GM23338 (cell line): ENCODE data around the gene TTYH3. TPM values are rescaled to one million over a fixed set of nuclear protein-coding genes. Genes with fewer than 3 reads are reported as not detected.

Source experiments
- ATAC-seq: fragments of 200-7000 bp; cut with Tn5 transposase; 3 replicates; pipeline ENCODE4 v1.9.1; 2020
- DNase-seq: peaks from one replicate; pipeline ENCODE4 v3.0.0-alpha.2; 2015; ENCODE audit warnings: low spot score
- H2AFZ ChIP-seq: fragments of 200-600 bp; sonication (generic); 2 replicates; pipeline ENCODE4 v1.8.0; 2016; ENCODE audit warnings: antibody characterized with exemption, mild to moderate bottlenecking, moderate library complexity
- H3F3A ChIP-seq: fragments of 200-600 bp; sonication (generic); replicated peaks from 2 replicates; pipeline ENCODE4 v1.8.0; 2017; ENCODE audit warnings: antibody characterized with exemption, mixed run types, low read depth
- H3K27ac ChIP-seq: fragments of 200-600 bp; sonication (generic); 2 replicates; pipeline ENCODE4 v1.6.1; 2016; ENCODE audit warnings: low read depth
- H3K27me3 ChIP-seq: fragments of 200-600 bp; sonication (generic); 2 replicates; pipeline ENCODE4 v1.8.0; 2016; ENCODE audit warnings: mild to moderate bottlenecking, mixed run types, moderate library complexity; ENCODE audit not compliant: insufficient read depth
- H3K36me3 ChIP-seq: fragments of 200-600 bp; sonication (generic); 2 replicates; pipeline ENCODE4 v1.8.0; 2016; ENCODE audit warnings: mild to moderate bottlenecking; ENCODE audit not compliant: insufficient read depth
- H3K4me1 ChIP-seq: fragments of 200-600 bp; sonication (generic); 2 replicates; pipeline ENCODE4 v1.8.0; 2016; ENCODE audit warnings: mild to moderate bottlenecking, moderate library complexity; ENCODE audit not compliant: insufficient read depth
- H3K4me2 ChIP-seq: fragments of 200-600 bp; sonication (generic); 2 replicates; pipeline ENCODE4 v1.7.1; 2017; ENCODE audit warnings: mixed run types
- H3K4me3 ChIP-seq: fragments of 200-600 bp; sonication (generic); 2 replicates; pipeline ENCODE4 v1.6.1; 2016; ENCODE audit warnings: mixed run types
- H3K79me2 ChIP-seq: fragments of 200-600 bp; sonication (generic); replicated peaks from 2 replicates; pipeline ENCODE4 v1.8.0; 2017; ENCODE audit warnings: mild to moderate bottlenecking; ENCODE audit not compliant: insufficient read depth
- H3K9me2 ChIP-seq: fragments of 200-600 bp; sonication (generic); 2 replicates; pipeline ENCODE4 v1.8.0; 2017; ENCODE audit not compliant: insufficient read depth
- H4K20me1 ChIP-seq: fragments of 200-600 bp; sonication (generic); replicated peaks from 2 replicates; pipeline ENCODE4 v1.8.0; 2017; ENCODE audit warnings: mild to moderate bottlenecking; ENCODE audit not compliant: insufficient read depth
- H3K27ac Mint-ChIP-seq: 2 replicates; pipeline ENCODE4 v1.8.0; 2020; ENCODE audit warnings: inconsistent platforms, mild to moderate bottlenecking, moderate library complexity, mixed read lengths
- H3K27me3 Mint-ChIP-seq: 3 replicates; pipeline ENCODE4 v1.8.0; 2022; ENCODE audit warnings: low read depth, mild to moderate bottlenecking, moderate library complexity, mixed read lengths, inconsistent platforms; ENCODE audit not compliant: insufficient read depth, poor library complexity
- H3K36me3 Mint-ChIP-seq: 3 replicates; pipeline ENCODE4 v1.8.0; 2021; ENCODE audit warnings: low read depth, mild to moderate bottlenecking, inconsistent platforms, moderate library complexity, mixed read lengths
- H3K4me1 Mint-ChIP-seq: 3 replicates; pipeline ENCODE4 v1.8.0; 2020; ENCODE audit warnings: mild to moderate bottlenecking, inconsistent platforms, mixed read lengths
- H3K4me3 Mint-ChIP-seq: 3 replicates; pipeline ENCODE4 v1.8.0; 2021; ENCODE audit warnings: moderate library complexity, mild to moderate bottlenecking, inconsistent platforms, mixed read lengths
- H3K9me3 Mint-ChIP-seq: 3 replicates; pipeline ENCODE4 v1.8.0; 2020; ENCODE audit warnings: moderate library complexity, mild to moderate bottlenecking, inconsistent platforms, mixed read lengths
- CREB1 ChIP-seq: fragments of 250-450 bp; sonication (Bioruptor Pico); IDR thresholded peaks from 2 replicates; pipeline ENCODE4 v1.5.0; 2020; ENCODE audit warnings: low read depth, mild to moderate bottlenecking, moderate library complexity
- CTCF ChIP-seq, 2 experiments: fragments of 200-600 bp in 1 of 2; sonication (generic) in 1 of 2; conservative IDR thresholded peaks; 2 replicates each; pipeline versions ENCODE4 v1.5.1 to v1.6.1; 2016 to 2017; ENCODE audit warnings: antibody characterized with exemption in 2 of 2, low read depth in 2 of 2, mild to moderate bottlenecking in 2 of 2, moderate library complexity in 1 of 2
- ETS1 ChIP-seq: IDR thresholded peaks from 2 replicates; pipeline ENCODE4 v1.6.1; 2016; ENCODE audit warnings: antibody characterized with exemption
- EZH2phosphoT487 ChIP-seq: fragments of 200-600 bp; sonication (generic); IDR thresholded peaks from one replicate; pipeline ENCODE4 v1.8.1; 2018; ENCODE audit warnings: antibody characterized with exemption; ENCODE audit not compliant: unreplicated experiment
- JUNB ChIP-seq: IDR thresholded peaks from one replicate; pipeline ENCODE4 v1.6.1; 2016; ENCODE audit warnings: antibody characterized with exemption; ENCODE audit not compliant: unreplicated experiment
- NANOG ChIP-seq: IDR thresholded peaks from 2 replicates; pipeline ENCODE4 v1.6.1; 2016; ENCODE audit warnings: antibody characterized with exemption, borderline replicate concordance
- POLR2AphosphoS5 ChIP-seq: IDR thresholded peaks from 2 replicates; pipeline ENCODE4 v1.6.1; 2016; ENCODE audit warnings: antibody characterized with exemption, low read depth
- REST ChIP-seq: IDR thresholded peaks from one replicate; pipeline ENCODE4 v1.6.1; 2018; ENCODE audit warnings: antibody characterized with exemption; ENCODE audit not compliant: unreplicated experiment
- STAT1 ChIP-seq: IDR thresholded peaks from one replicate; pipeline ENCODE4 v1.6.1; 2016; ENCODE audit warnings: antibody characterized with exemption; ENCODE audit not compliant: unreplicated experiment
- ZNF331 ChIP-seq: fragments of 250-450 bp; sonication (Bioruptor Pico); IDR thresholded peaks from 2 replicates; pipeline ENCODE4 v1.5.0; 2020; ENCODE audit warnings: low read depth, mild to moderate bottlenecking, moderate library complexity
- polyA plus RNA-seq: library from polyadenylated mRNA; unstranded; fragments of >200 nt; fragmentation: Nextera tagmentation; extraction: Ambion mirVana; gene quantifications from 2 replicates; pipeline ENCODE4 v1.2.1, GENCODE V29; 2016
- total RNA-seq: library from RNA; depleted of rRNA; stranded (reverse); fragments of >200 nt; shearing (Covaris generic); gene quantifications from 2 replicates; pipeline ENCODE4 v1.2.3, GENCODE V29; 2014

TTYH3 gene
- total and polyA plus RNA-seq, 2 experiments from 2014 or later = 59.6 to 126 TPM

GRCh38 chr7:2611401-2611800, 20.4 kb upstream of the TTYH3 start (continued):
- TF ChIP-seq ETS1 (no peak), ZNF331 (CRISPR knock-in tag) (no peak), CREB1 (CRISPR knock-in tag) (no peak)

- Mint-ChIP-seq H3K36me3 (no peaks in the 10 kb centered on the region), H3K9me3 (no peaks in the 10 kb centered on the region)
Measured at GRCh38 chr7:2611922-2612321, 19.9 kb upstream of the TTYH3 start.

More at GRCh38 chr7:2611922-2612321, 19.9 kb upstream of the TTYH3 start:
- TF ChIP-seq CTCF (conservative IDR thresholded peaks at IDR 0.05; ENCODE audit: low read depth in 2 of 2) (no peak), POLR2AphosphoS5 (no peak), EZH2phosphoT487 (no peak), NANOG (no peak), JUNB (no peak), REST (no peak), ZNF331 (CRISPR knock-in tag) (no peak), STAT1 (no peak)
- Histone ChIP-seq H3K4me1 (peaks cover 5% of the 10 kb centered on the region; the same call in 1 of the 2 replicates), H3K27ac (no peak overlapping the region), H3K4me3 (no peak overlapping the region), H3K79me2 (no peaks in the 10 kb centered on the region), H3F3A (no peaks in the 10 kb centered on the region), H4K20me1 (no peaks in the 10 kb centered on the region), H3K9me2 (no peaks in the 10 kb centered on the region), H3K27me3 (no peaks in the 10 kb centered on the region), H3K36me3 (no peaks in the 10 kb centered on the region), H2AFZ (no peak overlapping the region), H3K4me2 (no peak overlapping the region)
- ATAC-seq (no peak), DNase-seq (no peak)
- Mint-ChIP-seq H3K4me3 (no peak overlapping the region), H3K27ac (no peak overlapping the region), H3K27me3 (peaks cover 26% of the 10 kb centered on the region), H3K4me1 (peaks cover 31% of the 10 kb centered on the region)
